ENCODE measurements around the gene VWF. TPM values are rescaled to one million over a fixed set of nuclear protein-coding genes. Genes with fewer than 3 reads are reported as not detected.

The VWF gene
- total RNA-seq (47.8 TPM), polyA plus RNA-seq (ENCODE audit: insufficient read depth in 1 of 8, insufficient read length in 8 of 8, low replicate concordance in 1 of 8) (10 to 100 TPM; 61.4 to 98.6 (median 83.2) TPM)
- long read RNA-seq, donor 1, result 0 reads
- long read RNA-seq, donor 2, result 0 reads
- long read RNA-seq, donor 3, full-length matches to known transcripts, result 1 of 1 reads
- long read RNA-seq, donor 3, partial matches to known transcripts, result 0 of 1 reads
- long read RNA-seq, donor 3, other reads (novel, unspliced or antisense), result 0 of 1 reads
- long read RNA-seq, donor 4, partial matches to known transcripts, result 13 of 13 reads
- long read RNA-seq, donor 4, other reads (novel, unspliced or antisense), result 0 of 13 reads
- long read RNA-seq, donor 5, result 0 reads
- long read RNA-seq, donor 6, result 0 reads
- long read RNA-seq, donor 7, partial matches to known transcripts, result 5 of 5 reads
- long read RNA-seq, donor 7, other reads (novel, unspliced or antisense), result 0 of 5 reads
- long read RNA-seq, donor 8, partial matches to known transcripts, result 6 of 6 reads
- long read RNA-seq, donor 8, other reads (novel, unspliced or antisense), result 0 of 6 reads
- long read RNA-seq, donor 9, full-length matches to known transcripts, result 1 of 1 reads
- long read RNA-seq, donor 9, partial matches to known transcripts, result 0 of 1 reads
- long read RNA-seq, donor 9, other reads (novel, unspliced or antisense), result 0 of 1 reads
- long read RNA-seq, donor 10, result 0 reads
- long read RNA-seq, donor 11, result 0 reads

DNA sequence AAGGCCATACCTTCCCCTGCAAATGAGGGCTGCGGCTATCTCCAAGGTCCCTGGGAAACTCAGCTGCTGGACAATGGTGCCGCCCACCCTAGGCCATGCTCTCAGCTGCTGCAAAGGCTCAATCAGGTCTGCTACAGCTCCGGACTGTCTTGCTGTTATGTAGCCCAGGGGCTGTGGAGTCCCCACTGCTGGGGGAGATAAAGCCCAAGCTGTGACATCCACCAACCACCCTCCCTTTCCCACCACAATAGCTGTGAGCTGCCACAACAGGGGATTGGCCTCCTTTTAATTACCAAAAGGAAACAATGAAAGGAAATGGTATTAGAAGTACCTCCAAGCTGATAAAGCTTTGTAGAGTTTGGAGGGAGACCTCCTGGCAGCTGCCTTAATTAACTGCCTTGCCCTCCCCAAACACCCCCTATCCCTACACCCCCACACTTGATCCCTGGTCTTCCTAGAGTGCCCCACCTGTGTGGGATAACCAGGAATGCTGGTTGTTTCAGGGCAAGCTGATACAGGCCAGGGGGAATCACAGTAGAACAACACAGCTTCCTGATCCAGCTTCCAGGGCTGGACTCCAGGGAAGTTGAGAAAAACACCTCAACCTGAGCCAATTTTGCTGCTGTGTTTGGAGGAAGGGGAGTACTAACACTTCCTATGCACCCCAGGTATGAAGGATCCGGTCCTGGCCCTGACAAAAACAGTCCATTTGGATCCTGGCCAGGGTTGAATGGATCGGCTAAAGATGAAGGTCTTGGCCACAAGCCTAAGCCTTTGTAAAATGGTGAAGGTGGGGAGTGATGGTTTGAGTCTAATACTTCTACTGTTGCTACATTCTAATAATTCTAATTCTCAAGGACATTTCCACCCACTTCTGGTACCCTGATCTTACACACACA lies at the start of gene VWF:
Gene VWF (minus strand): TSS at position 260 of the 899 bp plus-strand sequence. CDS start 1,474 bp downstream, outside the sequence.
- Histone ChIP-seq H3K4me3 (ENCODE audit: low read length) (peak within 1 kb of the TSS; percentile 29), H3K27ac (ENCODE audit: low read length) (peak within 1 kb of the TSS; percentile 65), H3K9me3 (replicated peaks; ENCODE audit: control insufficient read depth, low read depth, low read length) (no peaks in the 10 kb centered on the region), H3K36me3 (ENCODE audit: control insufficient read depth, insufficient read depth, low read length) (no peaks in the 10 kb centered on the region), H3K4me1 (ENCODE audit: control insufficient read depth, insufficient read depth, low read length) (peaks cover 19% of the 10 kb centered on the region), H3K27me3 (ENCODE audit: control insufficient read depth, insufficient read depth, low read length) (no peaks in the 10 kb centered on the region)
- WGBS (ENCODE audit: insufficient coverage), result 46% methylated on average over 3 of the region's 5 CpGs
- DNase-seq, result peak; percentile 63

DNA sequence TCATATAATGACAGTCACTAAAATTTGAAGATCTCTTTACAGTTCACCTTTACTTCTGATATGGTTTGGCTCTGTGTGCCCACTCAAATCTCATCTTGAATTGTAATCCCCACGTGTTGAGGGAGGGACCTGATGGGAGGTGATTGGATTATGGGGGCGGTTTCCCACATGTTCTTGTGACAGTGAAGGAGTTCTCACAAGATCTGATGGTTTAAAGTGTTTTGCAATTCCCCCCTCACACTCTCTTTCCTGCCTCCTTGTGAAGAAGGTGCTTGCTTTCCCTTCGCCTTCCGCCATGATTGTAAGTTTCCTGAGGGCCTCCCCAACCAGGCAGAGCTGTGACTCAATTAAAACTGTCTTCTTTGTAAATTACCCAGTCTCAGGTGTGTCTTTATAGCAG lies 48.4 kb upstream of the VWF start:
- 100% methylated on average over 1 of the region's 4 CpGs for WGBS (ENCODE audit: insufficient coverage)
- peaks cover 19% of the 10 kb centered on the region for H3K4me1 ChIP-seq (ENCODE audit: control insufficient read depth, insufficient read depth, low read length)
- no peak overlapping the region for H3K27ac ChIP-seq (ENCODE audit: low read length)

DNA sequence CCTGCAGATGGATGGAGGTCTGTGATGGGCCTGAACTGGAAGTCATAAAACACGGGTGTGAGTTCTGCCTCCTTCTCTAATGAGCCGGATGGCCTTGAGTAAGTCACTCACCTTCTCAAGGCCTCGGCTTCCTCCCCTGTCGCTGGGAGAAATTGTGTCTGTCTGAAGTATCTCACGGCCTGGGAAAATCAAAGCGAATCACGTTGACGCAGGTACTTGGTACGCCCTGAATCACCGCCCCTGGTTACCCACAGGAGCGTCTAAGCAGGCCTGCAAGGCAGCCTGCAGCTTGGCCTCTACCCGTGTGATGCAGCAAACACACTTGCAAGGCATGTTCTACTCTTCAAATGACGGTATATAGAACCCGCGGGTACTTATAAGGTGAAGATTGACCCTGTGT lies 47.6 kb upstream of the VWF start:
- Histone ChIP-seq H3K36me3 (ENCODE audit: control insufficient read depth, insufficient read depth, low read length) (no peaks in the 10 kb centered on the region), H3K9me3 (replicated peaks; ENCODE audit: control insufficient read depth, low read depth, low read length) (no peaks in the 10 kb centered on the region), H3K27ac (ENCODE audit: low read length) (peak overlapping the region; percentile 74), H3K27me3 (ENCODE audit: control insufficient read depth, insufficient read depth, low read length) (no peaks in the 10 kb centered on the region), H3K4me1 (ENCODE audit: control insufficient read depth, insufficient read depth, low read length) (peaks cover 25% of the 10 kb centered on the region), H3K4me3 (ENCODE audit: low read length) (no peak overlapping the region)
- DNase-seq, result no peak
- 90% methylated on average over 11 of the region's 15 CpGs for WGBS (ENCODE audit: insufficient coverage)

More for the DNA sequence above, 48.4 kb upstream of the VWF start:
- no peak for DNase-seq
- H3K36me3 ChIP-seq (ENCODE audit: control insufficient read depth, insufficient read depth, low read length), result no peaks in the 10 kb centered on the region
- H3K9me3 ChIP-seq (replicated peaks; ENCODE audit: control insufficient read depth, low read depth, low read length), result no peaks in the 10 kb centered on the region
- H3K4me3 ChIP-seq (ENCODE audit: low read length), result no peak overlapping the region
- no peaks in the 10 kb centered on the region for H3K27me3 ChIP-seq (ENCODE audit: control insufficient read depth, insufficient read depth, low read length)

DNA sequence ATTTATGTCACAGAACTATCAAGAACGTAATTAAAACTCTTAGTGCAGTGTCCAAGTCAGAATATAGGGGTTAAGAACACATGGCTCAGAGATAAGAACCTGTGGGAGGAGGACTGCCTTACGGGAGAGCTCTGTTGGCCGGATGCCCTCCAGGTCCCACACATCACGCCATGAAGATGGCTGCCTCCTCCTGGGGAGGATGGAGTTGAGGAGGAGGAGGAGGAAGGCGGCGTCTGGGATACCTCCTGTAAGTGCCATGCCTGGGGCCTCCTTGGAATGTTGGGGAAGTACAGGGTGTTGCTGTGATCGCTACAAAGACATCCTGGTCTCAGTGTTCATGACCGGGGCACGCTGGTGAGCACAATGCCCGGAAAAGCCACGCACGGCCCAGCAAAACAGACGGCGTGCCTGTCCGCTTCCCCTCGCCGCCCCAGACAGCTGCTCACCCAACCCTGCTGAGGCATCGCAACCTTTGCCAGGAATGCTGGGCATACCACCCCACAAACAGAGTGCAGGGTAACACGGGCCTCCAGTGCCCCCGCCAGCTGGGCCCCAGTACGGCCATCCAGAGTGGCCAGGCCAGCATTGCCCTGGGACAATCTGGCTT lies 47.0 kb upstream of the VWF start:
- Histone ChIP-seq H3K36me3 (ENCODE audit: control insufficient read depth, insufficient read depth, low read length) (no peaks in the 10 kb centered on the region), H3K27ac (ENCODE audit: low read length) (peak overlapping the region; percentile 74), H3K4me1 (ENCODE audit: control insufficient read depth, insufficient read depth, low read length) (peaks cover 29% of the 10 kb centered on the region), H3K4me3 (ENCODE audit: low read length) (no peak overlapping the region), H3K9me3 (replicated peaks; ENCODE audit: control insufficient read depth, low read depth, low read length) (no peaks in the 10 kb centered on the region), H3K27me3 (ENCODE audit: control insufficient read depth, insufficient read depth, low read length) (no peaks in the 10 kb centered on the region)
- WGBS (ENCODE audit: insufficient coverage), result 86% methylated on average over 17 of the region's 21 CpGs
- DNase-seq, result peak; percentile 64

DNA sequence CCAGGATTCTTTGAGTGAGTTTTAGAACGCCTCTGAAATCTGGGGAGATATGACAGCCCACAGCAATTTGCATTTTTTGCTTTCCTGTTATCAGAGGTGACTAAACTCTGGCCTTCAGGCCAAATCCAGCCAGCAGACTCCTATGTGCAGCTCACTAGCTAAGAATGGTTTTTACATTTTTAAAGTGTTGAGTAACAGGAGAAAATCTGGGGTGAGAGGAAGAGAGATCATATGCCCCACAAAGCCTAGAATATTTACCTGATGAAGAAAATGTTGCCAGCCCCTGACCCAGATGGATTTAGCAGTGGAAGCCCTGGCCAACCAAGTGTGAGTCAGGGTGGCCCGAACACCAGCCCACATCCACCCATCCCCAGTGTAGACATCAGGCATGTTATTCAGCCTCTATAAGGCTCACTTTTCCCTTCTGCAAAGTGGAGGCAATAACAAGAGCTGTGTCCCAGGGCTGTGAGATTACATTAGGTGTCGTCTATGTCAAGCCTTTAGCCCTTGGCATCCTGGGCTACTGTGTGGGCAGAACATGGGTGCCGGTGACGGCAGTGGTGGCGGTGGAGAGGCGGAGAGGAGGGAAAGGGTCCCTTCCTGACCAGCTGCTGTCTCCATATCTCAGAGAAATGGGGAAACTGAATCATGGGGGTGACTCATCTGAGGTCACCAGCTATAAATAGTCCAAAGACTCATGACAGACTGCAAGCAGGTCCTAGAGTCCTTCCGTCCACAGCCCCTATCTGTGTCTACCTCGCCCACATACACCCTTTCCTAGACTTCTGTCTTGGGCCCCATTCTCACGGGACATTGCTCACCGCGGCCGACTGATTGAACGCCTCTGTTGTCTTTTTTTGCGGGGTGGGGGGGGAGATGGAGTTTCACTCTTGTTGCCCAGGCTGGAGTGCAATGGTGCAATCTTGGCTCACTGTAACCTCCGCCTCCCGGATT lies 43.1 kb upstream of the VWF start:
- no peaks in the 10 kb centered on the region for H3K36me3 ChIP-seq (ENCODE audit: control insufficient read depth, insufficient read depth, low read length)
- no peaks in the 10 kb centered on the region for H3K27me3 ChIP-seq (ENCODE audit: control insufficient read depth, insufficient read depth, low read length)
- H3K9me3 ChIP-seq (replicated peaks; ENCODE audit: control insufficient read depth, low read depth, low read length), result no peaks in the 10 kb centered on the region
- H3K27ac ChIP-seq (ENCODE audit: low read length), result peak overlapping the region; percentile 52
- WGBS (ENCODE audit: insufficient coverage), result 40% methylated on average over 3 of the region's 17 CpGs
- no peak overlapping the region for H3K4me3 ChIP-seq (ENCODE audit: low read length)
- DNase-seq, result peak; percentile 81
- H3K4me1 ChIP-seq (ENCODE audit: control insufficient read depth, insufficient read depth, low read length), result peaks cover 29% of the 10 kb centered on the region

DNA sequence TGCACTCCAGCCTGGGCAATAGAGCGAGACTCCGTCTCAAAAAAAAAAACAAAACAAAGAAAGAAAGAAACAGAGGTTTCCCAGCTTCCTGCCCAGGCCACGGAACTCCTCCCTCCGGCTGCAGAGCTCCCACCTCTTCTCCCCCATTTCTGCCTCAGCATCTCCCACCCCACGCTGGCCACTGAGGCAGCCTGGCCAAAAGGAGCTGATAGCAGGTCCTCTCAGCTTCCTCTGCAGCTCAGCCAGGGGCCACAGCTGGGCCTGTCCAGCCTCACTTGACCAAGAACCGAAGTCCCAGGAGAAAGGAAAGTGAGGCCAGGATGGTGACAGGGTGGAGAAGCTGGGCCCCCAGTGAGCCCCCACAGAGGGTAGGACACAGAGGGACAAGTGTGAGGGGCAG lies 42.3 kb upstream of the VWF start:
- Histone ChIP-seq H3K9me3 (replicated peaks; ENCODE audit: control insufficient read depth, low read depth, low read length) (no peaks in the 10 kb centered on the region), H3K27ac (ENCODE audit: low read length) (peak overlapping the region; percentile 52), H3K27me3 (ENCODE audit: control insufficient read depth, insufficient read depth, low read length) (no peaks in the 10 kb centered on the region), H3K4me1 (ENCODE audit: control insufficient read depth, insufficient read depth, low read length) (peaks cover 21% of the 10 kb centered on the region), H3K36me3 (ENCODE audit: control insufficient read depth, insufficient read depth, low read length) (no peaks in the 10 kb centered on the region), H3K4me3 (ENCODE audit: low read length) (no peak overlapping the region)
- no peak for DNase-seq
- 86% methylated on average over 3 of the region's 6 CpGs for WGBS (ENCODE audit: insufficient coverage)

DNA sequence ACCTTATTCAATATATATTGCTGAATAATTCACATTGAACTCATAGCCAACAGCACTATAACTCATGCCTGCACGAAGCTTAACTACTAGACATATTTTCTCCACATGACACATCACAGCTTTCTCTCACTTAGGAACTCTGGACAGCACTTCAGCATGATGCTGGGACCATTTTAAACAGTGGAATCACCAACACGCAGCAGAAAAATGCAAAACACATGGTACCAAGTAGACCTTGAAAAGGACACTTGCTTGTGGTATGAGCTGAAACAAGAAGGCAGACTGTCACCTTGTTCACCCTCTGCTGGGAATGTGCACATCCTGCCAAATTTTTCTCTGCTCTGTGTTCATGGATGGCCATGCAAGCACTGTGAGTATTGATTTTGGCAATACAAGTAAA lies 40.9 kb upstream of the VWF start:
- DNase-seq, result no peak
- peaks cover 2% of the 10 kb centered on the region for H3K27me3 ChIP-seq (ENCODE audit: control insufficient read depth, insufficient read depth, low read length)
- H3K27ac ChIP-seq (ENCODE audit: low read length), result no peak overlapping the region
- H3K4me1 ChIP-seq (ENCODE audit: control insufficient read depth, insufficient read depth, low read length), result peaks cover 31% of the 10 kb centered on the region
- H3K9me3 ChIP-seq (replicated peaks; ENCODE audit: control insufficient read depth, low read depth, low read length), result no peaks in the 10 kb centered on the region
- no peaks in the 10 kb centered on the region for H3K36me3 ChIP-seq (ENCODE audit: control insufficient read depth, insufficient read depth, low read length)
- WGBS (ENCODE audit: insufficient coverage), result 52% methylated on average over 2 of the region's 2 CpGs
- no peak overlapping the region for H3K4me3 ChIP-seq (ENCODE audit: low read length)

DNA sequence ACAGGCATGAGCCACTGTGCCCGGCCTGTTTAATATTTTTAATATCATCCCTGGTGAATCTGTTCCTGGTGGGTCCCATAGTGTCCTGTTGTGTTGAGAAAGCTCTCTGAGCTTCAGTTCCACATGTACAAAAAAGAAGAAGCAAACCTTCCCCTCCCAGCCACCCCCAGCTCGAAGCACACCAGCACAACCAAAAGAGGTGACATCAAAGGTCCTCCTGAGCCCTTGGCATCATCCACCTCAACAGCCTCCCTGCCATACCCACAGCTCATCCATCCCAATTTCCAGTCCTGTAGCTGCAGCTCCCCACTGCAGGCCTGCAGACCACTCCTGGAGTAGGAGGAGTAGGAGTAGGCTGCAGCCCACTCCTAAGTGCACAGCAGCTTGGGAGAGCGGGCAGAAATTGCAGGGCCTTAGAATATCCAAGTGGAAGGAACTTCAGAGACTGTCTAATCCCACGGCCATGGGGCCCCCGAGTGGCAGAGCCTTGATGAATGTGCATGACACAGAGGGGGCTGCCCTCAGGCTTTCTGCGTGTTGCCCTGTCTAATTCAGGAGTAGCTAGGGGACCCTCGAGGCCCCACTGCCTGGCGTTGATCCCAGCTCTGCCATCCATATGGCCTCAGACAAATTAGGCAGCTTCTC lies 39.1 kb upstream of the VWF start:
- Histone ChIP-seq H3K36me3 (ENCODE audit: control insufficient read depth, insufficient read depth, low read length) (no peaks in the 10 kb centered on the region), H3K4me3 (ENCODE audit: low read length) (no peak overlapping the region), H3K27me3 (ENCODE audit: control insufficient read depth, insufficient read depth, low read length) (peaks cover 3% of the 10 kb centered on the region), H3K27ac (ENCODE audit: low read length) (no peak overlapping the region), H3K4me1 (ENCODE audit: control insufficient read depth, insufficient read depth, low read length) (peaks cover 35% of the 10 kb centered on the region), H3K9me3 (replicated peaks; ENCODE audit: control insufficient read depth, low read depth, low read length) (no peaks in the 10 kb centered on the region)
- no peak for DNase-seq
- 61% methylated on average over 6 of the region's 8 CpGs for WGBS (ENCODE audit: insufficient coverage)

Data from muscle of leg (tissue), 16 donors.